OCI-LY1 (cell line): ENCODE data around the gene GRK2.

Experiments
- H2AFZ ChIP-seq: fragments of 200-600 bp; sonication (generic), shearing (Covaris generic); 2 replicates; pipeline ENCODE4 v1.6.0; 2014; ENCODE audit warnings: antibody characterized with exemption, mild to moderate bottlenecking, low read length
- H3F3A ChIP-seq: fragments of 200-600 bp; sonication (generic), shearing (Covaris generic); 2 replicates; pipeline ENCODE4 v1.6.0; 2014; ENCODE audit warnings: mild to moderate bottlenecking, antibody characterized with exemption, low read length, moderate library complexity; ENCODE audit not compliant: insufficient read depth
- H3K27ac ChIP-seq: fragments of 200-600 bp; sonication (generic); 2 replicates; pipeline ENCODE4 v1.5.1; 2014; ENCODE audit warnings: low read length, mixed run types, mild to moderate bottlenecking, low read depth; ENCODE audit not compliant: poor library complexity, severe bottlenecking
- H3K27me3 ChIP-seq: fragments of 200-600 bp; sonication (generic); 2 replicates; pipeline ENCODE4 v1.6.0; 2014; ENCODE audit warnings: antibody characterized with exemption, mild to moderate bottlenecking, low read length, moderate library complexity; ENCODE audit not compliant: insufficient read depth
- H3K36me3 ChIP-seq: fragments of 200-600 bp; sonication (generic); 2 replicates; pipeline ENCODE4 v1.6.1; 2014; ENCODE audit warnings: mild to moderate bottlenecking, antibody characterized with exemption, low read length, moderate library complexity, mixed read lengths; ENCODE audit not compliant: insufficient read depth
- H3K4me1 ChIP-seq: fragments of 200-600 bp; sonication (generic); 2 replicates; pipeline ENCODE4 v1.5.1; 2014; ENCODE audit warnings: mild to moderate bottlenecking, low read length, moderate library complexity; ENCODE audit not compliant: insufficient read depth, severe bottlenecking
- H3K4me2 ChIP-seq: fragments of 200-600 bp; sonication (generic), shearing (Covaris generic); 2 replicates; pipeline ENCODE4 v1.6.1; 2014; ENCODE audit warnings: low read length
- H3K4me3 ChIP-seq: fragments of 200-600 bp; sonication (generic); 2 replicates; pipeline ENCODE4 v1.5.1; 2014; ENCODE audit warnings: low read length, low read depth, mild to moderate bottlenecking, mixed read lengths; ENCODE audit not compliant: poor library complexity, severe bottlenecking
- H3K79me2 ChIP-seq: fragments of 200-600 bp; shearing (Covaris generic); 2 replicates; pipeline ENCODE4 v1.6.1; 2016; ENCODE audit warnings: mixed run types, low read length, mixed read lengths; ENCODE audit not compliant: insufficient read depth
- H3K9ac ChIP-seq: fragments of 200-600 bp; sonication (generic), shearing (Covaris generic); 2 replicates; pipeline ENCODE4 v1.6.1; 2014; ENCODE audit warnings: mild to moderate bottlenecking, low read length, mixed read lengths
- H3K9me2 ChIP-seq: fragments of 200-600 bp; sonication (generic), shearing (Covaris generic); 2 replicates; pipeline ENCODE4 v1.6.1; 2014; ENCODE audit warnings: low read depth, mild to moderate bottlenecking, low read length, mixed read lengths
- H3K9me3 ChIP-seq: fragments of 200-600 bp; shearing (Covaris generic); 2 replicates; pipeline ENCODE4 v1.6.1; 2014; ENCODE audit warnings: low read length, mixed read lengths
- H4K20me1 ChIP-seq: fragments of 200-600 bp; sonication (generic), shearing (Covaris generic); 2 replicates; pipeline ENCODE4 v1.6.0; 2016; ENCODE audit warnings: mild to moderate bottlenecking, low read length; ENCODE audit not compliant: insufficient read depth
- EZH2 ChIP-seq: fragments of 200-600 bp; sonication (generic), shearing (Covaris generic); IDR thresholded peaks from 2 replicates; pipeline ENCODE4 v1.8.0; 2017; ENCODE audit warnings: borderline replicate concordance, mixed run types, mild to moderate bottlenecking, antibody characterized with exemption, low read length, moderate library complexity, mixed read lengths
- TF ChIP-seq, protein P1 (sequence below): fragments of 200-600 bp; sonication (generic), shearing (Covaris generic); IDR thresholded peaks from 2 replicates; pipeline ENCODE4 v1.5.1; 2017; ENCODE audit warnings: mild to moderate bottlenecking, antibody characterized with exemption, low read length, moderate library complexity, mixed read lengths

Gene GRK2

DNA sequence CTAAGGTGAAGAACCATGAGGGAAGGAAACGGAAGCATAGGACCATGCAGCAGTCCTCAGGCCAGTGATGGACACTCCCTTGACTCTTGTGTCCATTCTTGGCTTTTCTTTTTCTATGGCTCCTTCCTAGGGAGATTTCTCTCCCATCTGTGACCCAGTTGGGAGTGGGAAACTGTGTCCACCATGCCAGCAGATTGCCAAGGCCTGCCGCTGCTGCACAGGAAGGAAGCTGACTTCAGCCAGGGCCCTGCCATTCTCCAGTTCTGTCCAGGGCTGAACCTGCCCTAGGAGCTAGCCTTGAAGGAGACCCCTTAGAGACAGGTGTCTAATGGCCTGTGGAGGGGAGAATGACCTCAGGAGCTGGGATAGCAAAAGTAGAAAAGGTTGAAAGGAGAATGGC is 54.4 kb downstream of the GRK2 start:
- H3K36me3 ChIP-seq = no peaks in the 10 kb centered on the region
- no peaks in the 10 kb centered on the region for H3F3A ChIP-seq
- H3K27ac ChIP-seq = no peak overlapping the region
- H3K9ac ChIP-seq = no peak overlapping the region
- H3K79me2 ChIP-seq = no peaks in the 10 kb centered on the region
- H3K4me3 ChIP-seq = no peak overlapping the region
- no peaks in the 10 kb centered on the region for H3K9me3 ChIP-seq
- no peaks in the 10 kb centered on the region for H3K27me3 ChIP-seq
- H3K4me2 ChIP-seq = no peak overlapping the region
- no peaks in the 10 kb centered on the region for H4K20me1 ChIP-seq
- H3K9me2 ChIP-seq = no peaks in the 10 kb centered on the region
- peaks cover 15% of the 10 kb centered on the region for H3K4me1 ChIP-seq
- H2AFZ ChIP-seq = no peak overlapping the region
- no peak for TF ChIP-seq EZH2
- TF ChIP-seq, protein P1, sequence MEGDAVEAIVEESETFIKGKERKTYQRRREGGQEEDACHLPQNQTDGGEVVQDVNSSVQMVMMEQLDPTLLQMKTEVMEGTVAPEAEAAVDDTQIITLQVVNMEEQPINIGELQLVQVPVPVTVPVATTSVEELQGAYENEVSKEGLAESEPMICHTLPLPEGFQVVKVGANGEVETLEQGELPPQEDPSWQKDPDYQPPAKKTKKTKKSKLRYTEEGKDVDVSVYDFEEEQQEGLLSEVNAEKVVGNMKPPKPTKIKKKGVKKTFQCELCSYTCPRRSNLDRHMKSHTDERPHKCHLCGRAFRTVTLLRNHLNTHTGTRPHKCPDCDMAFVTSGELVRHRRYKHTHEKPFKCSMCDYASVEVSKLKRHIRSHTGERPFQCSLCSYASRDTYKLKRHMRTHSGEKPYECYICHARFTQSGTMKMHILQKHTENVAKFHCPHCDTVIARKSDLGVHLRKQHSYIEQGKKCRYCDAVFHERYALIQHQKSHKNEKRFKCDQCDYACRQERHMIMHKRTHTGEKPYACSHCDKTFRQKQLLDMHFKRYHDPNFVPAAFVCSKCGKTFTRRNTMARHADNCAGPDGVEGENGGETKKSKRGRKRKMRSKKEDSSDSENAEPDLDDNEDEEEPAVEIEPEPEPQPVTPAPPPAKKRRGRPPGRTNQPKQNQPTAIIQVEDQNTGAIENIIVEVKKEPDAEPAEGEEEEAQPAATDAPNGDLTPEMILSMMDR = no peak

DNA sequence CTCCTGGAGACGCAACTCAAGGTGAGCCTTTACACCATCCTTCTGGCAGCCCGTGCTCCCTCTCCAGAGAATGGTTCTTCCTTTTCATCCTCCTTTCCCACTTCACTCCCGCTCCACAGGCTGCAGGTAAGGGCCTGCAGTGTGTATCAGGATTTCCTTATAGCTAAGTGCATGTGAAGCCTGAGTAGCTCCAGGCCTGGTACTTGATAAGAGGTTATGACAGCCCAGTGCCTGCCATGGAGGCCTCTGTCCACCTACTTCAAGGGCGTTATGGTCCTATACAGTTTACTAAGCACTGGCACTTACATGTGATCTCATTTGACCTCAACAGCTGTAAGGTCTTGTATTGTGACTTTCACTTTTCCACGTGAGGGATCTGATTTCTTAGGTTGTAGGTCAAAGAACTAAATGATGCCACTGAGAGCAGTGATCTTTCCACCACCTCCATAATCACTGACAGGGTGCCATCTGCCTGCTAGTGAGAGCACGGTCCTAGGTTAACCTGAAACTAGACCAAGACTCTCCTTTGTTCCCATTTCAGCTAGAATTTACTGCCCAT is 55.1 kb downstream of the GRK2 start:
- TF ChIP-seq, protein P1 = no peak
- TF ChIP-seq EZH2 = no peak
- Histone ChIP-seq H3K27ac (no peak overlapping the region), H4K20me1 (no peaks in the 10 kb centered on the region), H3K4me1 (peaks cover 15% of the 10 kb centered on the region), H3K9me2 (no peaks in the 10 kb centered on the region), H3K27me3 (no peaks in the 10 kb centered on the region), H3K79me2 (no peaks in the 10 kb centered on the region), H3K4me2 (no peak overlapping the region), H3F3A (no peaks in the 10 kb centered on the region), H3K36me3 (no peaks in the 10 kb centered on the region), H3K4me3 (no peak overlapping the region), H3K9me3 (no peaks in the 10 kb centered on the region), H2AFZ (no peak overlapping the region), H3K9ac (no peak overlapping the region)

DNA sequence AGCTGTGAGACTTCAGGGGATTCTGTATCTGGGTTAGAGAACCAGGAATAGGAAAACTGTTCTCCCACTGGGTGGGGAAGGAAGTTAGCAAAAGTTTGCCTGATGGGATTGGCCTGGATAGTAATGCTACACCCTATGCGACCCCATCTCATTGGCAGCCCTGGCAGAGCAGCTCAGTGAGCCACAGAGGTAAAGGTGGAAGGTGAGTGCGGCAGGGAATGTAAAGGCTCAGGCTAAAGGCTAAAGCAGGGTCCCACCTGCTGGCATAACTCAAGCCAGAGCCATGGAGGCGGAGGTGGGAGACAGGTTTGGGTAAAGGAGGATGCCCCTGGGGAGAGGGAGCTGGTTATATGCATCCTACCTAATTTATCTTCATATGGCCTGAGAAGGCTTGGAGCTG is 55.8 kb downstream of the GRK2 start:
- Histone ChIP-seq H3K79me2 (no peaks in the 10 kb centered on the region), H3K9me3 (no peaks in the 10 kb centered on the region), H3K9ac (no peak overlapping the region), H3K4me3 (no peak overlapping the region), H3K4me1 (peaks cover 12% of the 10 kb centered on the region), H3K27ac (no peak overlapping the region), H4K20me1 (no peaks in the 10 kb centered on the region), H3K36me3 (no peaks in the 10 kb centered on the region), H3F3A (no peaks in the 10 kb centered on the region), H3K9me2 (no peaks in the 10 kb centered on the region), H3K27me3 (no peaks in the 10 kb centered on the region), H2AFZ (no peak overlapping the region), H3K4me2 (no peak overlapping the region)
- no peak for TF ChIP-seq EZH2
- TF ChIP-seq, protein P1 = no peak
